ENCODE results near the gene RNF224.
"Not testable (repeated sequence)": the region's sequence is repeated elsewhere in the genome, so short reads cannot be mapped to it uniquely, and the experiment has no call there.

The RNF224 gene

DNA sequence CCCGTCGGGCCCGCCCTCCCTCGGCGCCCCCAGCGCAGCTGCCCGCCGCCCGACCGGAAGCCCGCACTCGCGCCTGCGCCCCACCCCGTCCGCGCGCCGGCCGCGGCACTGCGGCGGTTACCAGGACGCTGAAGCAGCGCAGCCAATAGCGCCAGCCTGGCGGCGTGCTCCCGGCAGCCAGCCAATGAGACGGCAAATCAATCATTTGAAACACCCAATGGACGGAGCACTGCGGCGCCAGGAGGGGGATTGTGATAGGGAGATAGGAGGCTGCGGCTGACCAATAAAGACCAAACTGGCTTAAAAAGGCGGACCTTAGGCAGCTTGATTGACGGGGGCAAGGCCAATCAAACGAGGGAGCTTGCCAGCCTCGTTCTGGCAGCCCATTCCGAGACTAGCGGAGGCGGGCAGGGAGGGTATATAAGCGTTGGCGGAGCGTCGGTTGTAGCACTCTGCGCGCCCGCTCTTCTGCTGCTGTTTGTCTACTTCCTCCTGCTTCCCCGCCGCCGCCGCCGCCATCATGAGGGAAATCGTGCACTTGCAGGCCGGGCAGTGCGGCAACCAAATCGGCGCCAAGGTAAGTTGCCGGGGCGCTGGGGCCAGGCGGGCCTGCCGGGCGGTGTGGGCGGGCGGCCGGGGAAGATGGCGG lies 13.7 kb downstream of the RNF224 start, which contains the start of gene TUBB4B:
TUBB4B (plus strand) TSS at position 447 of the 649 bp plus-strand sequence; CDS start at position 521, 74 bp downstream.
- DNase-seq (ENCODE audit: low spot score), result peak; percentile 99

GRCh38 chr9:137241490-137242268 lies 14.4 kb downstream of the RNF224 start:
- DNase-seq (ENCODE audit: low spot score), result peak; percentile 90

DNA sequence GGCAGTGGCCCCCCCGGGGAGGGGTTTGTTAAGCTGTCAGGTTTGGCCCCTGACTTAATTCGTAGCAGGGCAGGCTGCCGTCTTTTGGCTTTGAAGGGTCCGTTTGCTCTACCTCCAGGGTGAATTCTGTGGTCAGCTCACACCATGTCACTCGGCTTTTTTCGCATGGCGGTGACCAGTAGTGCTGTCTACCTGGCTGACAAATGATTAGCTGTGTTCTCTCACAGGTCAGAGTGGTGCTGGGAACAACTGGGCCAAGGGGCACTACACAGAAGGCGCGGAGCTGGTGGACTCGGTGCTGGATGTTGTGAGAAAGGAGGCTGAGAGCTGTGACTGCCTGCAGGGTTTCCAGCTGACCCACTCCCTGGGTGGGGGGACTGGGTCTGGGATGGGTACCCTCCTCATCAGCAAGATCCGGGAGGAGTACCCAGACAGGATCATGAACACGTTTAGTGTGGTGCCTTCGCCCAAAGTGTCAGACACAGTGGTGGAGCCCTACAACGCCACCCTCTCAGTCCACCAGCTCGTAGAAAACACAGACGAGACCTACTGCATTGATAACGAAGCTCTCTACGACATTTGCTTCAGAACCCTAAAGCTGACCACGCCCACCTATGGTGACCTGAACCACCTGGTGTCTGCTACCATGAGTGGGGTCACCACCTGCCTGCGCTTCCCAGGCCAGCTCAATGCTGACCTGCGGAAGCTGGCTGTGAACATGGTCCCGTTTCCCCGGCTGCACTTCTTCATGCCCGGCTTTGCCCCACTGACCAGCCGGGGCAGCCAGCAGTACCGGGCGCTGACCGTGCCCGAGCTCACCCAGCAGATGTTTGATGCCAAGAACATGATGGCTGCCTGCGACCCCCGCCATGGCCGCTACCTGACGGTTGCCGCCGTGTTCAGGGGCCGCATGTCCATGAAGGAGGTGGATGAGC lies 15.2 kb downstream of the RNF224 start:
- no peak for DNase-seq (ENCODE audit: low spot score)

- not testable (repeated sequence) for DNase-seq (ENCODE audit: low spot score)
Observed at GRCh38 chr9:137243266-137243625, 15.9 kb downstream of the RNF224 start.

- no peak for DNase-seq (ENCODE audit: low spot score)
Observed at GRCh38 chr9:137243626-137244485, 16.6 kb downstream of the RNF224 start.

- DNase-seq (ENCODE audit: low spot score), result no peak
Observed at GRCh38 chr9:137244486-137245449, 17.5 kb downstream of the RNF224 start.

GRCh38 chr9:137245450-137246421 lies 18.4 kb downstream of the RNF224 start:
- DNase-seq (ENCODE audit: low spot score), result no peak

DNA sequence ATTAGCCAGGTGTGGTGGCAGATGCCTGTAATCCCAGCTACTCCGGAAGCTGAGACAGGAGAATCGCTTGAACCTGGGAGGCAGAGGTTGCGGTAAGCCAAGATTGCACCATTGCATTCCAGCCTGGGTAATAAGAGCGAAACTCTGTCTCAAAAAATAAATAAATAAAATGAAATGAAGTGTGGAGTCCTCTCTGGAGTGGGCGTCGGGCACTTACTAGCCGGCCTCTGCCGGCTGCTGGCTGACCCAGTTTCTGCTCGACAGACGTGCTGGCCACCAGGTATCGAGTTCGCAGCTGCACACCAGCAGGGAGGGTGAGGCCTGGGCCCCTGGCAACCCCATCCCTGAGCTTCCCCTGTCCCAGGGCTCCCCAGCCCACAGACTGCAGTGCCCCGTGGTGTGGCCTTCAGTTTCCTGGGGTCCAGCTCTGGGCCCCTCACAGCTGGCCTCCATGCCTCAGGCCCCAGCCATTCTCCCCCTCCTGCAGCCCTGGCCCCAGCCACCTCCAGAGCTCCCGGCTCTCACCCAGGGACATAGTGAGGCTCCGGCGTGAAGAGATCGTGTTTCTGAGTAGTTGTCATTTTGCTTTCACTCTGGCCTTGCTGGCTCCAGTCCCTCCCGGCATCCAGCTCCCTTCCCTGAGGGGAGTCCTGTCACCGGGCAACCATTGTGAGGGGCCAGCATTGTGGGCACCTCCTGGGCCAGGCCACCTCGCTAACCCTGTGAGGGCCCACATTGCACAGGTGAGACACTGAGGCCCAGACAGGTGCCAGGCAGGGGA lies 20.0 kb downstream of the RNF224 start:
- DNase-seq (ENCODE audit: low spot score), result no peak

DNA sequence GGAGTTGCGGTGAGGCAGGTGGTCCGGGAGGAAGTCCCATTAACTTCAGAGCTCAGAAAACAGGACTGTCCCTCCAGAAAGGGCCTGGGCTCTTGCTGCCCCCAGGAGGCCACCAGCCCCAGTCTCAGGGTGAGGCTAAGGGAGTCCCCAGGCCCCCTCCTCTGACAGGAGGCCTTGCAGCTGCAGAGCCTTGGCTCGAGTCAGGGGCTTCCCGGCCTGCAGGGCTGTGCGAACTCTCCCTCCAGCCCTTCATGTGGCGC lies 20.5 kb downstream of the RNF224 start:
- DNase-seq (ENCODE audit: low spot score), result no peak

DNA sequence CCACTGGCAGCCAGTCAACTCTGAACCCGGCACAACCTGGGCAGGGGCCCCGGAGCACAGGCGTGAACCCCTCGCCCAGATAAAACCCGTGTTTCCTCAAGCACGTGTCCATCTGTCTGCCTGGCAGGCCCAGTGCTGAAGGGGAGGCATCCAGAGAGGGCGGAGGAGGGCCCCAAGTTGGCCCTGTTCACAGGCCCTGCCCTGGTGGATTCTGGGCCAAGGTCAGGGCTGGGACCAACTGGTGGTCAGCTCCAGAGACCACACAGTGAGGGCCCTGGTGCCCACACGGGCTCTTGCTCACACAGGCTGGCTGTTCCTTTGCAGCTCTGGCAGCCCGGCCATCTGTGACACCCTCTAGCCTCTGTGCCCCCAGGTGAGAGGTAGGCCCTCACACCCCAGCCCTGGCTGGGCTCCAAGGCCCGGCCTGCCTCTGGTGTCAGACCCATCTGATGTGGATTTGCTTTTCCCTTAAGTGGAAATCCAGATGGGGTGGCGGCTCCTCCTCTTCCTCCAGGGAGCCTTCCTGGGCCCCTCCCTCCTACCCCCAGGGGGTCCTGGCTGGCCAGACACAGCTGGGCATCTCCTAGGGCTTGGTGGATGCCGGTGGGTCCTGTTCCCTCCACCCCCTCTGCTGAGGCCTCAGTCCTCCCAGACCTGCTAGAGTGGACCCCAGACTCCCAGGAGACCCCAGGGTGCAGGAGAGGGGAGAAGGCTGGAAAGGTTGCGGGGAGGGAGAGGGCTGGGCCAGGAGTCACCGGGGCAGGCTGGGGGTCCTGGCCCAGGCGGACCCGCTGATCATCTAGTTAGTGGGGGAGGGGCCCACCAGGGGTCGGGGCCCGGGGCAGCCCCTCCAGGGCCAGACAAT lies 23.3 kb downstream of the RNF224 start:
- DNase-seq (ENCODE audit: low spot score), result no peak

DNA sequence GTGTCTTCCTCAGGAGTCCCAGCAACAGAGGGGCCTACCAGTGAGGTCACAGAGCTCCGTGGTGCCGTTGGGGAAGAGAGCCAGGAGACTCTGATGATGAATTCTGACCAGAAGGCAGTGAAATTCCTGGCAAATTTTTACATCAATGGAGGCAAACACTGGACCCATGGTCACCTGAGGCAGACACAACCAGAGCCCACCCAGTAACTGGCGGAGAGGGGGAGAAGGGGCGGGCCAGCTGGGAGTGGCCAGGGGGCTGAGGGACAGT lies 23.8 kb downstream of the RNF224 start, which contains the start of gene STPG3:
STPG3 (plus strand) TSS at position 93 of the 268 bp plus-strand sequence; CDS start at position 94, 1 bp downstream.
- no peak for DNase-seq (ENCODE audit: low spot score)

DNA sequence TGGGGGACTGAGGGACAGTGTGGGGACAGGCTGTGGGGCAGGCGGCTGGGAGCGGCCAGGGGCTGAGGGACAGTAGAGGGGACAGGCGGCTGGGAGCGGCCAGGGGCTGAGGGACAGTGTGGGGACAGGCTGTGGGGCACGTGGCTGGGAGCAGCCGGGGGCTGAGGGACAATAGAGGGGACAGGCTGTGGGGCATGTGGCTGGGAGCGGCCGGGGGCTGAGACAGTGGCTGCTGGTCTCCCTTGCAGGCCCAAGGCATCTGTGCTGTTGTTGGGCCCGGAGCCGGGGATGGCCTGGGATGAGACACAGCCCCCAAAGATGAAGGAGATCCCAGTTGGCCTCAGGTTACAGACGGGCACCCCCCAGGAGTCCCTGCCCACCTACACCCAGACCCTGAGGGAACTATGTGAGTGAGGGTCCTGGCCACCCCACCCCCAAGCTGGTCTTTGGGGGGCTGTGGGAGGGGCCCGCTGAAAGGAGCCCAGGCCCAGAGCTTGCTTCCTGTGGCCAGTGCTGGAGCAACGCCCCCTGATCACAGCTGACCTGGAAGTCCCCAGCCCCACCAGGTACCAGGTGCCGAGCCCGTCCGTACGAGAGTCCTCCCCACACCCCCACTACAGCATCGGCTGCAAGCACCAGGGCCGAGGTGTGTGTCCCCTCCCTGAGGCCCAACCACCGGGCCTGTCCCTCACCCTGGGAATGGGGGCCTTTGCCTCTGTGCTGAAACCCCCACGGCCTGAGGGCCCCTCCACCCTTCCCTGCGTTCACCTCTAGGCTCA lies 24.4 kb downstream of the RNF224 start:
- no peak for DNase-seq (ENCODE audit: low spot score)

DNA sequence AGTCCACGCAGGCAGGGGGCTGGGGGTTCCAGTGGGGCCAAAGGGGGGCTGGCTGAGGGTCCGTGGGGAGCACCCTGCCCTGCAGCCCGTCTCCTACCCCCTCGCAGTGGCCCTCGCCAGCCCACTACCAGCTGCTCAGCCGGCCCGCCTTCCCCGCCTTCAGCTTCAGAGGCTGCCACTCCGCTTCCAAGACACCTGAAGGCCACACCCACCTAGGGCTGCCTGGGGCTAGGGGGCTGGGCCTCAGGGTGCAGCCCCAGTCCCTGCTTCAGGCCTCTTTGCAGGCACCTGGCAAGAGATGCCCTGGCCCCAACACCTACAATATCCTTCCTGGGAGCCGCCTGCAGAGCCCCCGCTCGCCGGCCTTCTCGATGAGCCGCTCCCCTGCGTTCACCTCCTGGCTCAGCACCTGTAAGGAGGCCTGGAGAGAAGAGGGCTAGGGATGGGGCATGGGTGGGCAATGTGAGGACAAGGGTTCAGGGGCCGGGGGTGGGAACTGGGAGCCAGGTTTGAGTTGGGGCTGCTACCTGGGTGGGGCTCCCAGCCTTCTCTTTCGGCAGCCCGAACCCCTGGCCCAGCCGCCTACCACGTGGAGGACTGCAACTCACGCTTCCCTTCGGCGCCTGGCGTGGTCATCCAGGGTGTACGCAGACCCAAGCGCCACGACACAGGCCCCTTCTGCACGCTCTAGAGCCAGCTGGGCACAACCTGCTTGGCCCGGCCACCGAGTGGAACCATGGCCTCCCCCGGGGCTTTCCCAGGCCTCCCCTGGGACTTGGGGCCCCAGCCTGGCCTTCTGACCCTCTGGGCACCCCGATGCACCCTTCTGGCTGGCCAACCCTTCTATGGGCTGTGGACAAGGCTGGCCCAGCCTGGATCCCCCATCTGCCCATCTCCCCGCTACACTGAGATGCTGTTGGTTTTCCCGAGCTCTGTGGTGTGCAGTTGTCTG lies 25.5 kb downstream of the RNF224 start:
- DNase-seq (ENCODE audit: low spot score), result no peak

DNA sequence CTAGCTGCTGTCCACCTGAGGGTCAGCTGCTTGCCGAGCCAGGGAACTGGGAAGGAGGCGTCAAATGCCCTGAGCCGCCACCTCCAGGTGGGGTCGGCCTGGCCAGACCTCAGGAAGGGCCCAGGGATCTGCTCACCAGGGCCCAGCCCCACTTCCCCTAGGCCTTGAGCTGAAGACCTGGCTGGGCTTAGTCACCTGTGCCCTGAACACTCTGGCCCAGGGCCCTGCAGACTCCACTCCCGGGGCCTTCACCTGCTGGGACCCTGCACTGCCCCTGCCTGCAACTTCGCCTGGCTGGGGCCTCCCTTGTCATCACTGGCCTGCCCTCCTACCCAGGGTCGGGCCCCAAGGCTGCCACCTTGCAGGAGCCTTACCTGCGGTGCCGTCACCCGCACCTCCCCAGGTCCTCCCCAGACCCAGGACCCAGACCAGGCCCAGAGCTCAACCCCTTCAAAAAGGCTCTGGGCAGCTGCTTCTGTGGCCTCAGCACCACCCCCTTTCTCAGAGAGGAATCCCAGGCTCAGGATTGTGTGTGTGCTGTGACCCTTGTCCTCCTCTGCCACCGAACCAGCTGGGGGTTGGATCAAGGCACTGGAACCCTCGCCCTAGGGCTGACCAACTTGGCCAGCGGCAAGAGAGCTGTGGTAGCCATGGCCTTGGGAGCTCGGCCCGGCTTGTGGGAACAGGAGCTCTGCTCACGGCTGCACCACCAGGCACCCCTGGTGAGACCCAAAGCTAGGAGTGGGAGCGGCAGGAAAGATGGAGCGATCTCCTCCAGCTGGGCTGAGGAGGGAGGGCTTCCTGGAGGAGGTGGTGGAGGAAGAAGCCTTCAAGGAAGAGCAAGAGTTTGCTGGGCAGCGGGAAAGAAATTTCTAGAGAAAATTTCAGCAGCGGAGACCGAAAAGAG lies 26.7 kb downstream of the RNF224 start:
- no peak for DNase-seq (ENCODE audit: low spot score)

Data from GM03348 (cell line).